Measurements from ENCODE around the gene RTP4. TPM values are rescaled to one million over a fixed set of nuclear protein-coding genes. Genes with fewer than 3 reads are reported as not detected.

Gene RTP4
- total RNA-seq, 4 donors from 2014 or later: 0.21 to 1.3 (median 0.84) TPM; not detected in 1

Other genes with a start within 250 kb of the RTP4 start
- 10 to 100 TPM in 2 of 4 donors, 1 to 10 TPM in 2; 3.0 to 29.8 (median 11.6) TPM for gene RPL39L, start 228.9 kb upstream of the RTP4 start, total RNA-seq
- not detected for gene RTP1, start 170.9 kb upstream of the RTP4 start, total RNA-seq
- gene MASP1, start 76.6 kb upstream of the RTP4 start, total RNA-seq: 10 to 100 TPM in 1 of 4 donors, 1 to 10 TPM in 3; 1.6 to 16.7 (median 2.4) TPM

Measured in lower leg skin (tissue), 4 donors.